GM18907 (cell line): ENCODE measurements around the gene TMEM187.
A peak's percentile ranks its signal among the peaks of the same experiment; 100 is the strongest.
"Not testable (repeated sequence)": the region's sequence is repeated elsewhere in the genome, so short reads cannot be mapped to it uniquely, and the experiment has no call there.

Experiments used
- ATAC-seq: cut with Tn5 transposase; IDR thresholded peaks from one replicate; pipeline ENCODE4 v1.9.1; 2021; ENCODE audit warnings: mild to moderate bottlenecking, moderate library complexity; ENCODE audit not compliant: unreplicated experiment

Gene TMEM187

GRCh38 chrX:153969904-153970356 is 2.6 kb upstream of the TMEM187 start:
- no peak for ATAC-seq

GRCh38 chrX:153970357-153971123 is 2.0 kb upstream of the TMEM187 start:
- peak; percentile 13 for ATAC-seq

- peak; percentile 50 for ATAC-seq
Measured at GRCh38 chrX:153971124-153971449, 1.5 kb upstream of the TMEM187 start.

- peak; percentile 56 for ATAC-seq
Measured at GRCh38 chrX:153971450-153972367, 845 bp upstream of the TMEM187 start, which contains the start of gene HCFC1. TSS of gene HCFC1 (minus strand) at chrX:153971818. CDS start at chrX:153970840, 978 bp downstream.

GRCh38 chrX:153973127-153974002 is 811 bp downstream of the TMEM187 start:
- no peak for ATAC-seq

GRCh38 chrX:153974003-153974725 is 1.6 kb downstream of the TMEM187 start:
- no peak for ATAC-seq

- ATAC-seq: no peak
Measured at GRCh38 chrX:153974726-153975286, 2.3 kb downstream of the TMEM187 start.

GRCh38 chrX:153980394-153980793 is 7.8 kb downstream of the TMEM187 start:
- ATAC-seq: not testable (repeated sequence)

- no peak for ATAC-seq
Measured at GRCh38 chrX:153981231-153981630, 8.7 kb downstream of the TMEM187 start.

- no peak for ATAC-seq
Measured at GRCh38 chrX:153981771-153982533, 9.4 kb downstream of the TMEM187 start.

GRCh38 chrX:153983321-153983801 is 10.8 kb downstream of the TMEM187 start:
- ATAC-seq: no peak

GRCh38 chrX:153984351-153985178 is 12.0 kb downstream of the TMEM187 start:
- no peak for ATAC-seq

GRCh38 chrX:153988493-153988892 is 15.9 kb downstream of the TMEM187 start:
- no peak for ATAC-seq

GRCh38 chrX:153989973-153990655 is 17.6 kb downstream of the TMEM187 start:
- no peak for ATAC-seq

- no peak for ATAC-seq
Measured at GRCh38 chrX:153991013-153991580, 18.5 kb downstream of the TMEM187 start.

- no peak for ATAC-seq
Measured at GRCh38 chrX:153992180-153992579, 19.6 kb downstream of the TMEM187 start.

GRCh38 chrX:153993079-153993478 is 20.5 kb downstream of the TMEM187 start:
- ATAC-seq: no peak
